Measurements from ENCODE around the gene YPEL1. TPM values are rescaled to one million over a fixed set of nuclear protein-coding genes. Genes with fewer than 3 reads are reported as not detected.

Gene YPEL1
- total and polyA plus RNA-seq, 11 donors: 2.5 to 10.0 (median 7.3) TPM

- no peak for TF ChIP-seq POLR2A (IDR thresholded peaks at IDR 0.05)
- no peak for TF ChIP-seq CTCF (IDR thresholded peaks at IDR 0.05)
- Histone ChIP-seq H3K27me3 (no peaks in the 10 kb centered on the region), H3K4me3 (no peak overlapping the region), H3K9me3 (no peaks in the 10 kb centered on the region), H3K36me3 (no peaks in the 10 kb centered on the region), H3K4me1 (peaks cover 0 to 5% (median 0%) of the 10 kb centered on the region in 12 donors), H3K27ac (no peak overlapping the region)
- intact Hi-C loops (cut with DNase I): no loop called here
- DNase-seq (no peak), ATAC-seq (no peak)
- WGBS, 4 donors: 86 to 93% (median 90%) methylated on average over 10 of the region's 10 CpGs
Measured at GRCh38 chr22:21741059-21741458, 5.5 kb upstream of the YPEL1 start.

GRCh38 chr22:21739828-21740377 is 4.3 kb upstream of the YPEL1 start:
- ATAC-seq: no peak
- 89 to 97% (median 95%) methylated on average over 5 of the region's 5 CpGs for WGBS, 4 donors
- intact Hi-C loops (cut with DNase I): loop anchor here in 3 of 10 donors (5.0 to 10.0 kb wide), 4 partner anchors 75 to 165 kb away; partner anchors contain the start of gene MAPK1 (in 2 of the 3)
- Histone ChIP-seq H3K36me3 (no peaks in the 10 kb centered on the region), H3K27me3 (no peaks in the 10 kb centered on the region), H3K9me3 (no peaks in the 10 kb centered on the region), H3K27ac (no peak overlapping the region), H3K4me3 (no peak overlapping the region), H3K4me1 (peaks cover 0 to 11% (median 2%) of the 10 kb centered on the region in 12 donors)
- DNase-seq: no peak
- TF ChIP-seq POLR2A (IDR thresholded peaks at IDR 0.05) (no peak), CTCF (IDR thresholded peaks at IDR 0.05) (no peak)

GRCh38 chr22:21738966-21739365 is 3.4 kb upstream of the YPEL1 start:
- Histone ChIP-seq H3K36me3 (no peaks in the 10 kb centered on the region), H3K9me3 (no peaks in the 10 kb centered on the region), H3K27me3 (no peaks in the 10 kb centered on the region), H3K27ac (no peak overlapping the region), H3K4me3 (no peak overlapping the region), H3K4me1 (peaks cover 0 to 18% (median 8%) of the 10 kb centered on the region in 12 donors)
- no peak for DNase-seq
- no peak for TF ChIP-seq CTCF (IDR thresholded peaks at IDR 0.05)
- no peak for TF ChIP-seq POLR2A (IDR thresholded peaks at IDR 0.05)
- no peak for ATAC-seq
- 60 to 66% (median 63%) methylated on average over 7 of the region's 7 CpGs for WGBS, 4 donors
- intact Hi-C loops (cut with DNase I): loop anchor here in 3 of 10 donors (5.0 to 10.0 kb wide), 4 partner anchors 76 to 166 kb away; partner anchors contain the start of gene MAPK1 (in 2 of the 3)

GRCh38 chr22:21738081-21738480 is 2.5 kb upstream of the YPEL1 start:
- DNase-seq: no peak
- no peak overlapping the region for H3K4me3 ChIP-seq

More at GRCh38 chr22:21738081-21738480, 2.5 kb upstream of the YPEL1 start:
- no peaks in the 10 kb centered on the region for H3K36me3 ChIP-seq
- TF ChIP-seq POLR2A (IDR thresholded peaks at IDR 0.05): no peak
- no peak for TF ChIP-seq CTCF (IDR thresholded peaks at IDR 0.05)
- no peaks in the 10 kb centered on the region for H3K9me3 ChIP-seq
- ATAC-seq: no peak
- H3K27me3 ChIP-seq: no peaks in the 10 kb centered on the region
- 82 to 87% (median 86%) methylated on average over 8 of the region's 8 CpGs for WGBS, 4 donors
- peaks cover 0 to 18% (median 8%) of the 10 kb centered on the region in 12 donors for H3K4me1 ChIP-seq
- no peak overlapping the region for H3K27ac ChIP-seq
- intact Hi-C loops (cut with DNase I): loop anchor here in 3 of 10 donors (5.0 to 10.0 kb wide), 4 partner anchors 77 to 167 kb away; partner anchors contain the start of gene MAPK1 (in 2 of the 3)

All from heart left ventricle (tissue), 16 donors.